Colon (tissue), 2 donors: Measurements from ENCODE around the gene LEFTY1.

Experiments used
- FAIRE-seq: peaks from 2 replicates; lab custom pipeline; 2012; peaks lifted over from hg19 to GRCh38; lab: Jason Lieb, UNC
- donor health status: control.
- donor health status: control.

The LEFTY1 gene

GRCh38 chr1:225915538-225915991 lies 26.6 kb upstream of the LEFTY1 start:
- FAIRE-seq = no peak

GRCh38 chr1:225914947-225915346 lies 26.0 kb upstream of the LEFTY1 start:
- no peak for FAIRE-seq

- FAIRE-seq = no peak
Measured at GRCh38 chr1:225914391-225914790, 25.4 kb upstream of the LEFTY1 start.

GRCh38 chr1:225911191-225912130 lies 22.5 kb upstream of the LEFTY1 start:
- FAIRE-seq = no peak

- no peak for FAIRE-seq
Measured at GRCh38 chr1:225909477-225909876, 20.5 kb upstream of the LEFTY1 start.

GRCh38 chr1:225908773-225909172 lies 19.8 kb upstream of the LEFTY1 start:
- no peak for FAIRE-seq

GRCh38 chr1:225908013-225908640 lies 19.2 kb upstream of the LEFTY1 start:
- no peak for FAIRE-seq

- no peak for FAIRE-seq
Measured at GRCh38 chr1:225907341-225907740, 18.4 kb upstream of the LEFTY1 start.

GRCh38 chr1:225906467-225906866 lies 17.5 kb upstream of the LEFTY1 start:
- no peak for FAIRE-seq

GRCh38 chr1:225903623-225904022 lies 14.7 kb upstream of the LEFTY1 start:
- no peak for FAIRE-seq

GRCh38 chr1:225899044-225899925 lies 10.3 kb upstream of the LEFTY1 start:
- no peak for FAIRE-seq

- no peak for FAIRE-seq
Measured at GRCh38 chr1:225897595-225898514, 8.9 kb upstream of the LEFTY1 start.

GRCh38 chr1:225896937-225897549 lies 8.1 kb upstream of the LEFTY1 start:
- FAIRE-seq = no peak

- no peak for FAIRE-seq
Measured at GRCh38 chr1:225896494-225896893, 7.5 kb upstream of the LEFTY1 start.

GRCh38 chr1:225892307-225892706 lies 3.4 kb upstream of the LEFTY1 start:
- no peak for FAIRE-seq

GRCh38 chr1:225891229-225891972 lies 2.5 kb upstream of the LEFTY1 start:
- FAIRE-seq = no peak

- FAIRE-seq = no peak
Measured at GRCh38 chr1:225890346-225891228, 1.6 kb upstream of the LEFTY1 start.

GRCh38 chr1:225889743-225890142 lies 797 bp upstream of the LEFTY1 start:
- FAIRE-seq = no peak

- FAIRE-seq = no peak
Measured at GRCh38 chr1:225888289-225888897, 553 bp downstream of the LEFTY1 start.
